ENCODE results near the gene AKAP12.

Gene AKAP12

GRCh38 chr6:151240036-151240685, 394 bp downstream of the AKAP12 start:
- peak; percentile 19 to 52 for DNase-seq (ENCODE audit: low read depth in 2 of 2)

GRCh38 chr6:151240791-151241642, 1.2 kb downstream of the AKAP12 start:
- DNase-seq (ENCODE audit: low read depth in 2 of 2): no peak

GRCh38 chr6:151241853-151242252, 2.1 kb downstream of the AKAP12 start:
- DNase-seq (ENCODE audit: low read depth in 2 of 2): no peak

- DNase-seq (ENCODE audit: low read depth in 2 of 2): no peak
Measured at GRCh38 chr6:151242420-151242861, 2.7 kb downstream of the AKAP12 start.

- no peak for DNase-seq (ENCODE audit: low read depth in 2 of 2)
Measured at GRCh38 chr6:151243481-151243880, 3.7 kb downstream of the AKAP12 start.

- no peak for DNase-seq (ENCODE audit: low read depth in 2 of 2)
Measured at GRCh38 chr6:151247490-151247889, 7.7 kb downstream of the AKAP12 start.

GRCh38 chr6:151248295-151248694, 8.5 kb downstream of the AKAP12 start:
- DNase-seq (ENCODE audit: low read depth in 2 of 2): no peak

GRCh38 chr6:151252634-151253033, 12.9 kb downstream of the AKAP12 start:
- no peak for DNase-seq (ENCODE audit: low read depth in 2 of 2)

- no peak for DNase-seq (ENCODE audit: low read depth in 2 of 2)
Measured at GRCh38 chr6:151254451-151255081, 14.8 kb downstream of the AKAP12 start.

GRCh38 chr6:151255811-151256210, 16.0 kb downstream of the AKAP12 start:
- no peak for DNase-seq (ENCODE audit: low read depth in 2 of 2)

GRCh38 chr6:151257985-151258445, 18.2 kb downstream of the AKAP12 start:
- DNase-seq (ENCODE audit: low read depth in 2 of 2): no peak

- no peak for DNase-seq (ENCODE audit: low read depth in 2 of 2)
Measured at GRCh38 chr6:151260205-151260604, 20.4 kb downstream of the AKAP12 start.

GRCh38 chr6:151263035-151263434, 23.3 kb downstream of the AKAP12 start:
- DNase-seq (ENCODE audit: low read depth in 2 of 2): no peak

GRCh38 chr6:151263967-151264366, 24.2 kb downstream of the AKAP12 start:
- no peak for DNase-seq (ENCODE audit: low read depth in 2 of 2)

- no peak for DNase-seq (ENCODE audit: low read depth in 2 of 2)
Measured at GRCh38 chr6:151265282-151265681, 25.5 kb downstream of the AKAP12 start.

GRCh38 chr6:151269321-151269995, 29.7 kb downstream of the AKAP12 start:
- DNase-seq (ENCODE audit: low read depth in 2 of 2): no peak

GRCh38 chr6:151275121-151275520, 35.4 kb downstream of the AKAP12 start:
- DNase-seq (ENCODE audit: low read depth in 2 of 2): no peak

- DNase-seq (ENCODE audit: low read depth in 2 of 2): no peak
Measured at GRCh38 chr6:151275566-151275965, 35.8 kb downstream of the AKAP12 start.

GRCh38 chr6:151276112-151276740, 36.5 kb downstream of the AKAP12 start:
- DNase-seq (ENCODE audit: low read depth in 2 of 2): no peak

- no peak for DNase-seq (ENCODE audit: low read depth in 2 of 2)
Measured at GRCh38 chr6:151279891-151280290, 40.1 kb downstream of the AKAP12 start.

GRCh38 chr6:151280859-151281258, 41.1 kb downstream of the AKAP12 start:
- no peak for DNase-seq (ENCODE audit: low read depth in 2 of 2)
